ENCODE measurements around the gene FCRL1.

Gene FCRL1

DNA sequence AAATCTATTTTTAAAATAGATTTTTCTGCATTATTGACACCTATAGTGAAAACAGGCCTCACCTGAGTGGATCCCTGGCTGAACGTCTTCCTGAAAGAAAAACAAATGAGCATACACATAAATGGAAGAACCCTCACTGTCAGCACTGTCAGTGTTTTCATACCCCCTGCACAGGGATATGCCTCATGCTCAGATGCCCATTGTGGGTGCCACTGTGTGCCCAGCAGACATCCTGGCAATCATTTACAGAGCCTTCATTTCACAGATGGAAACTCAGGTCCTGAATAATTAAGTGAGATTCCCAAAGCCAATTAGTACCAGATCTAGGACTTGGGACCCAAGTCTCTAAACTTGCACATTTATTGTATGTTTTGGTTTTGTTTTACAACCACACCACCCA, 19.9 kb downstream of the FCRL1 start:
- DNase-seq (ENCODE audit: low read depth in 2 of 3, low spot score in 2 of 3): no peak

DNA sequence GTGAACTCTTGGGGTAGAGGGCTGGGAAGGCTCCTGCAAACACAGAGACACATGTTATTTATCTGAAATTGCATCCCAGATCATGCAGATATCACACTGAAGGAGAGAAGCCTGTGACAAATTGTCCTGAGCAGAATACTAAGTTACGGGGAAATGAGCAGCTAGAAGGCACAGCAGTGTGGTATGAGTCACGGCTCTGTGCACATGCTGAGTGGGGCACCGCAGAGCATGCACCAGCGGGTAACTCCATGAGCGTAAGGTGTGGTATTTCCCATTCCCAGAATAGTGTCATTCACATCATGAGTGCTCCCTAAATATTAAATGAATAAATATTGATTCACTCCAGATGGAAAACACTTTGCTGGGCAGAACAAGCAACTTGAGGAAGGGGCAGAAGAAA, 21.7 kb downstream of the FCRL1 start:
- DNase-seq (ENCODE audit: low read depth in 2 of 3, low spot score in 2 of 3): no peak

DNA sequence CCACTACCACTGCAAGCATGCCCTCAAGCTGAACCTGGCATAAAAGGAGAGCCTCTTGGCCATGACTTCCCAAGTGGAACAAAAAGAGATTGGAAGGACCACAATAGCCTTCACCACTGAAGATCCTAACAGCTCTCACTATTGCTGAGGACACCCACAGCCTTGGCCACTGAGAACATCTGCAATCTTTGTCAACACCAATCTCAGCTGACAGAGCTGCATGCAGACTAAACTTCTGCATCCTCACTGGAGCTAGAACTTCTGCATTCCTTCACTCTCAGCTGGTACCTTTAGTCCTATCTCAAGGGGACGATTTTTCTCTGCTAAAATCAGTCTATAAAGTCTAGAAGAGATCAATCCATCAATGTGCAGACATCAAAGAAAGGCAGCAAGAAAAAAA, 34.7 kb downstream of the FCRL1 start:
- DNase-seq (ENCODE audit: low read depth in 2 of 3, low spot score in 2 of 3): no peak

DNA sequence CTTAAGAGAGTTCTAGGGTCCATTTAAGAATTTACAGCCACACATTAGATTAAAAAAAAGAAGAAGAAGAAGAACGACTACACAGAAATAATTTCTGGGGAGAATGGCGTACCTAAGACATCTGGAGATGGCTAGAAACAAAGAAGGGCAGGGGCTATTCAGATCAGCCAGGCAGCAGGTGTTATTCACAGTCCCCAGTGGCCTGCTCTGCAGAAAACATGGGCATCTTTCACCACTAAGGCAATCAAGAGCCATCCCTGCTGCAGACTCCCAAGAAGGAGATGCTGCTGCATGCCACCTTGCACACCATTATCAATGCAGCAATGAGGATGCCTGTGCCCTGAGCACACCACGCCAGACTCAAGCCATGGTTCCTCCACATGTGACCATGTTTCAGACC, 35.1 kb downstream of the FCRL1 start:
- DNase-seq (ENCODE audit: low read depth in 2 of 3, low spot score in 2 of 3): no peak

DNA sequence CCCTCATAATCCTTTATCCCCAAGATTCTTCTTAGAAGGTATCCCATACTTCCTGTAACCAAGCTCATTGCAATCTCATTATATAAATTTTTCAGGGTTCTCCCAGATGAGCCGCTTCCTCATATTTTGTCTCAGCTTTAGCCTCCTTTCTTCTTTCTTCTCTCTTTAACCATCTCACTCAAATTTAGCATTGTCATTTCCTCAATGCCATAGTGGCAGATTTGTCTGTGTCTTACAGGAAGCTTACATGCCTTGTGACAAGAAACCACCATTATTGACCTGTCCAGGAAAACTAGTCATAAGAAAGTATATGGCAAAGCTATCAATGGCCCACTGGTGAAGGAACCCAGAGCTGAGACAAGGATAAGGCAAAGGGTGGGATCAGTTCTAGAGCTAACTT, 37.0 kb downstream of the FCRL1 start:
- DNase-seq (ENCODE audit: low read depth in 2 of 3, low spot score in 2 of 3): no peak

DNA sequence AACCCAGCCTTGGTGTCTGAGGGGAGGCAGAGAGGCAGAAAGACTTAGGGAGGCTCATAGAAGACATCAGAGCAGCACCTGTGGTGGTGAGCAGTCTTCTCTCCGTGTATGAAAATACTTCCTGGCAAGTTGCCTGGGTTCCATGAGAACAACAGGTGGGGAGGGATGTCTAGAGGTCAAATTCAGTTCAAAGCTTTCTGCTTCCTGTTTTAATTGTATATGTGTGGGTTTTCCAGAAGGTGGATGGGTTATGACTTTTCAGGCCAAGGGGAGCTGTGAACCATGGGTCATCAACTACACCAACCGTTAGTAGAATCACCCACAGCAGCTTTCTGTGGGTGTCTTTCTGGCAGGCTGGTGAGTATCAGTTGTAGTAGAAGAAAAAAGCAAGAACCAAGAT, 38.9 kb downstream of the FCRL1 start:
- no peak for DNase-seq (ENCODE audit: low read depth in 2 of 3, low spot score in 2 of 3)

DNA sequence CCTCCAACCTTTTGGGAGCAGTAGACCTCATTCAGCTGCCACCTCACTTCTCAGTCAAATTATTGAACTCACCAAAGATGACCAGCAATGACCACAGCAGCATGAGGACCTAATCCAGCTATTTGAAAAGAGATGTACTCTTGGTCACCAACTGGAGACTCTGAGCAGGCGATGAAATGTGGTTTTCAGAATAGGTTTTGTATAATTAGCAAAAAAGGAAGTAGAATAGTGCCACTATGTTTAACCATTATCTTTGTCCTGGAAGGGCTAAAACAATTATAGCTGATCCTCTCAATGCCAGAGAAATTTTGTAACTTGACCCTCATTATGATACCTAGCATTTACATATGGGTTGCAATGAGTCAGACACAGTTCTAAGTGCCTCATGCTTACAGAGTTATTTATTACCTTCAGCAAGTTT, 42.9 kb downstream of the FCRL1 start, which contains the start of gene FCRL2:
TSS of gene FCRL2 (minus strand) at position 162 of the 421 bp plus-strand sequence. CDS start at position 103, 59 bp downstream.
- DNase-seq (ENCODE audit: low read depth in 2 of 3, low spot score in 2 of 3): no peak

DNA sequence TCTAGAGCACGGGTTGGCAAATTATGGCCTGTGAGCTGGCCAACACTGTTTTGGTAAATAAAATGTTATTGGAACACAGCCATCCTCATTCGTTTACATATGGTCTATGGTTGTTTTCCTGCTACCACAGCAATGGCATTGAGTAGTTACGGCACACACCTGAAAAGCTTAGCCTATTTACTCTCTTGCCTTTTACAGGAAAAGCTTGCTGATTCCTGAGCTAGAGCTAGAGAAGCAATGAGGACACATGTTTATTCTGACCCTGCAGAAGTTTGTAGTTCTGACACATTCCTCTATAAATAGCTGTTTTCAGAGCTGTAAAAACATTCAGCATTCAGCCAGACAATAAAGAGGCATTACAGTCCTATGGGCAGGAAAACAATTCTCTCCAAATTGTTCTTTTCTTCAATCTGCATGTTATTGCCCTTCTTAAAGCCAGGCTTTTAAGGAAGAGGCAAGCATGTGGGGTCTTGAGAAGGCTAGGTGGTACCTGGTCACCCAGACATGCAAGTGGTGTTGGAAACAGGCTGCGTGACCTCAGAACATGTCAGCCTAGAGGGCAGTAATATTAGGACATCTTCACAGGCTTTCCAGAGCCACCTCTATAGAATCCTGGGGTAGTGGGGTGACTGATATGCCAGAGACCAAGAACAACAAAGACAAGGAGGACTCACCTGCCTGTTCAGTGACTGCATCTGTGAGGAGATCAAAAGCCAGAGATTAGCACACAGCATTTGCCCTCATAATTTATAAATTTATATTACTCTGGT, 44.6 kb downstream of the FCRL1 start:
- no peak for DNase-seq (ENCODE audit: low read depth in 2 of 3, low spot score in 2 of 3)

DNA sequence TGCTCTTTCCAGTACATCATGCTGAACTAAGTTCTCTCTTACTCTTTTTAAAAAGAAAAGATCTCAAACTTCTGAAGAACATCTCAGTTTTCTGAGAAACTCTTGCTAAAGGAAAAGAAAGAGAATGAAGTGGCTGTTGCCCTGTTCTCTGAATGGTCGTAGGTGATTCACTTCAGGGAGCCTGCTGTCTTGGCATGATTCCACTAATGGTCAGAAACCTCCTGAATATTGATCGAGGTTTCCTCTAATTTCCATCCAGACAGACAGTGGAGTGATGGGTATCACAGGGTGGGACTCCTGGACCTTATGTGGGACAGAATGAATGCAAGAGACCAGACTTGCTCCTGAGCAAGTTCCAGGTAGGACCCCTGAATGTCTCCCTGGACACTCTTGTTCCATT, 45.5 kb downstream of the FCRL1 start:
- no peak for DNase-seq (ENCODE audit: low read depth in 2 of 3, low spot score in 2 of 3)

DNA sequence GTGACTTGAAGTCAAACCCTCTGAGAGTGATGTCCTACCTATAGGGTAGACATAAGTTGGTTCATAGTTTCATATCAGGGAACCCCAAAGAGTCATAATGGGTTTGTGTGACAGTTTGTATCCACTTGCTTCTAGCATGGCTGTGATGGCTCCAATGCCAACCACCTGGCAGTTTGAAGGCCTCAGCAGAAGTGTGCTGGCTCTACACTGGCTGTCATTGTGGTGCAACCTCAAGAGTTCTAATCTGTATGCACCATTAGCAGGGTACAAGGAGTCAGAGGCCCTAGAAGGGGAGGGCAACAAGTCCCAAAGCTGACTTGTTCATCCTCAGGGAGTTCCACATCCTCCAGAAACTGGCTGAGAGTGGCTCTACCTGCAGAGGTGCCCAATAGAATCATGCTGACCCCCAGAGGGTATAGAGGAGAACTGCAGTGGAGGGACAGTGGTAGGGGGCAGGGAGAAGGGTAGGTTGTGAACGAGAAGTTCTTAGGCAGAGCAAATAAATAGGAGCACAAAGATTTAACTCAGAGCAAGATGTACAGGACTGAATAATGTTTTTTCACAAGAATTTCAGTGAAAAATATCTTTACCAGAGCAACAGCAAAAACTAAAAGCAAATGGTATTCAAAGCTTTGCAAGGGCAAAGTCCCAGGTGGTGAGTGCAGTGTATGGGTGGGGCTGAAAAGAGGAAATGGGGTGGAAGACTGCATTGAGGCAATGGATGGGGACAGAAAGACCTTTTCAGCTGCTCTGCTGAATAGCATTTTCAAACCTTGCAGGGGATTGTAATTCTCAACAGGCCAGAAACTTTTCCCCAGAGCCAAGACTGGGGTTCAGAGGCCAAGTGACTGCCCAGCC, 46.2 kb downstream of the FCRL1 start:
- no peak for DNase-seq (ENCODE audit: low read depth in 2 of 3, low spot score in 2 of 3)

DNA sequence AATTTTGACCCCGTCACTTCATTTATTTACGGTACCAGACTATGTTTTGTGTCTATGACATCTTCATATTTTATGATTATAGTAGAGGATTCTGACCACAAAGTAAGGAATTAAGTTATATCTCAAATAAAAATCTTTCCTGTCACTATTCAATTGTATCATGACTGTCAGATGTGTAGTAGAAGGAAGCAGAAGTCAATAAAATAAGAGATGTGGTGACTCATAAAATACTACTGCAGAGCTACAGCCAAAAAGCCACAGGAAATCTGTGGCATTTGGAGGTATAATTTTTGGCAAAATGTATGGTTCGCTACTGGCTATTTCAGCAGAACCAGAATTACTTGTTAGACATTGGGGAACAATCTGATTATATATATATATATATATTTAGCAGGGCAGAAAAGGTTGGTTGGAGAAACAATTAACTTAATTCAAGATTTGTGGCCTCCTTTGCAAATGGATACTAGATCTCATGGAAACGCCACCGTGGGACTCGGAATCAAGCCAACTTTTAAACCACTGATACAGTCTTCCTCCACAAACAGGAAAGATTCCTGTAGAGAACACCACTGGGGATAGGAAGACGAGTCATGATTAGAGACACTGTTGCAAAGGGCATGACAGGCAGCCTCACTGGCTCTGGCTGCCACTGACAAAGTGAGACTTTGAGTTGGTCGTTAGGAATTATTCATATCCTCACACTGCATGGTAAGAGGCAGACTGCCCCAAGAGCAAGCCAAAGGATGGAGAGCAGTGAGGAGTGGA, 48.1 kb downstream of the FCRL1 start:
- DNase-seq (ENCODE audit: low read depth in 2 of 3, low spot score in 2 of 3): no peak

DNA sequence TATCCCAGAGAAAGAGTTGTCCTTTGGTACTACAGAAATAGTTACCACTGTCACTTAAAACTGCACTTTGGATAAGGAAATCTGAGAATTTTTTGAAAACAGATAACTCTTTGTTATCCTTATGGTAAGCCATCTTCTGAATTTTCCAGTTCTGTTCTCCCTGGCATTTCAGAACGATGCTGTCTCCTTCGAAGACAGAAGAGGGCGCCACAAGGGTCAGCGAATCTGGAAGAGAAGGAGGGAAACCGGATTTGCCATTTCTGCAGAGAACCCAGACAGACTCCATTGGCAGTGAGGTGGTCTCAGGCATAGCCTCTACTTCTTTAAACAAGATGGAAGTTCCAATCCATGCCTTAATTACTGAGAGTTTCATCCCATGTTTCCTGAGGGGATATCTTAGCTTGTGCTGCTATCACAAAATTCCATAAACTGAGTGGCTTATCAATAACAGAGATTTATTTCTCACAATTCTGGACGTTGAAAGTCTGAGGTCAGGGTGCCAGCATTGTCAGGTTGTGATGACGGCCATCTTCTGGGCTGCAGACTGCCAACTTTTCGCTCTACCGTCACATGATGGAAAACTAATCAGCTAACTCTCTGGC, 49.4 kb downstream of the FCRL1 start:
- no peak for DNase-seq (ENCODE audit: low read depth in 2 of 3, low spot score in 2 of 3)

DNA sequence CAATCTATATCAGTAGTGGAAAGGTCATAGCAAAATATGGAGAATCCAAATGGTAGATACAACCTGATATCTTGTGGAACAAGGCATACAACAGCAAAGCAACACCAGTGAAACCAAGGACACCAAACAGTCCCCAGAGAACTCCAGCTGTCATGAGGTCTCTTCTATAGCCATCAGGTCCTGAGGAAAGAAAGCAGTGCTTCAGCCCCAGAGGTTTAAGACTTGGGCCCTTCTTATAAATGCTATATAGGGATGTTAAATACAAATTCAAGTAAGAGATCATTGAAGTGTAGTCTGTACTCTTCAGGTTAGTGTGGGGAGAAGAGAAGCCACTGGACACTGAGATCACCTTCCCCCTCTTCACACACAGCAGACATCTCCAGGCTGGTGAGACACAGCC, 53.1 kb downstream of the FCRL1 start:
- DNase-seq (ENCODE audit: low read depth in 2 of 3, low spot score in 2 of 3): no peak

DNA sequence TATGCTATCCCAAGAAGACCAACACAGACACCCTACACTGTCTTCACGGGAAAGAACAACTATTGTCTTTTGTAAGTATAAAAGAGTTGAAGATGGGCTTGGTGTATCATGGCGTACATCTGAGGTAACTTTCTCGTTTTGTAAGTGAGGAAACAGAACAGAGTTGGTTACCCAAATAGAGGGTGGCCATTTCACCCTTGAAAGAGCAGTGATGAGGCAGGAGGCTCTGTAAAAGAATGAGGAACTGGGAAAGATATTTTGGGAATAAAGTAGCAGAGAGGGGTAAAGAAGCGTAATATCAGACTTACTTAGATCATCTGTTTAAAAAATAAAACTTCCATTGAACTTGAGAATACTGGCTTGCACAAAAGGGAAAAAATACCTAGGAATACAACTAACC, 61.9 kb downstream of the FCRL1 start:
- DNase-seq (ENCODE audit: low read depth in 2 of 3, low spot score in 2 of 3): no peak

DNA sequence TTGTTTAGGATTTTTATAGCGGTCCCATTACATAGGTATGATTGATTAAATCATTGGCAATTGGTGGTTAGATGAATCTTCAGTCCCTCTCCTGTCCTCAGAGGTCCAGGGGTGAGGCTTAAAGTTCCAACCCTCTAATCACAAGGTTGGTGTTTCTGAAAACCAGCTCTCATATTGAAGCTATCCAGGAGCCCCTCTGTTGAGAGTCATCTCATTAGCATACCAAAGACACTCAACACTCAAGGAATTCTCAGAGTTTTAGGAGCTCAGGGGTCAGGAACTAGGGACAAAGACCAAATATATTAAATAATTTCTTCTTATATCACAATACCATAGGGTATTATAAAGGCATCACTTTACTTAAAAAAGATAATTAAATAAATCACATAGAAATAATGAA, 66.3 kb downstream of the FCRL1 start:
- no peak for DNase-seq (ENCODE audit: low read depth in 2 of 3, low spot score in 2 of 3)

DNA sequence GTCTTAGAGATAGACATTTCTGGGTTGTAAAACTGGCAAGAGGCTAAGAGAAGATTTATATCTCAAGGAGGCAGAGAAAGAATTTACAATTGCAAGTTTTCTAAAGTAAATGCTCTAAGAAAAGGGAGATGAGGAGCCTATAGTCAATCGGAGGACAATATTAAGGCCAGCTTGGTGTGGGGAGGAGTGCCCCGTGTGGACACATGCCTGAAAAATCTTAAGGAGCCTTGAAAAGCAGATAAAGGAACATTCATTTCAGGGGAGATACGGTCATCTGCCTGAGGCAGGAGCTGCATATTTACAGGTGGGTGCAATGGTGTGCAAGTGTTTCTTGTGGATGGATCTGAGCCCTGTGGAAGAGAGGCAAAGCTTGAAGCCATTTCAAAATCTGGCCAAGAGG, 68.6 kb downstream of the FCRL1 start:
- no peak for DNase-seq (ENCODE audit: low read depth in 2 of 3, low spot score in 2 of 3)

DNA sequence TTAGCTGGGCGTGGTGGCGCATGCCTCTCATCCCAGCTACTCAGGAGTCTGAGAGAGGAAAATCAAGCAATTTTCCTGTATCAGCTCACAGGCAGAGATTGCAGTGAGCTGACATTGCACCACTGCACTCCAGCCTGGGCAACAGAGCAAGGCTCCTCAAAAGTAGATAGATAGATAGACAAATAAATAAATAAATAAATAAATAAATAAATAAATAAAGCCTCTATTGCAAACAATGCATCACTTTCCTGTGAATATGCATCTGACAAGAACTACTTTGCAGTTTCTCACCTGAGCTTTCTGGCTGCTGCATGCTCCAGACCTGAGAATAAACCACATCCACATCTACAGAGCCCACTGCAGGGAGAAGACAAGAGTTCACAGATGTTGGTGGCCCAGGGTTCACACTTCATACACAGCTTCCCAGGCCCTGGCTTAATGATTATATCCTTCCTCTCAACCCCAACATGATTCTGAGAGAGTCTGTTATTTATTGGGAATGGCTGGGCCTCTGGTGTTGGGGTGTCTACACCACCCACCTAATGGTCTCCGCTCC, 71.6 kb downstream of the FCRL1 start:
- no peak for DNase-seq (ENCODE audit: low read depth in 2 of 3, low spot score in 2 of 3)

Measured in activated CD8-positive, alpha-beta memory T cell treated with anti-CD3 and anti-CD28 coated beads for 48 hours (primary cell).